Activated T-helper 17 cell treated with anti-CD3 and anti-CD28 coated beads, Interleukin-2, amount 50 U/mL, for 72 hours (primary cell): ENCODE measurements around the gene CD68. TPM values are rescaled to one million over a fixed set of nuclear protein-coding genes. Genes with fewer than 3 reads are reported as not detected.

Experiments
- ATAC-seq: fragments of 150-1000 bp; cut with Tn5 transposase; replicated peaks from 2 replicates; pipeline ENCODE4 v1.10.0; 2021; ENCODE audit warnings: mild to moderate bottlenecking, moderate library complexity
- H3K27ac Mint-ChIP-seq: one replicate; pipeline ENCODE4 v1.8.0; 2022; ENCODE audit warnings: mixed read lengths
- H3K27me3 Mint-ChIP-seq: one replicate; pipeline ENCODE4 v1.8.0; 2022; ENCODE audit warnings: mixed read lengths
- H3K36me3 Mint-ChIP-seq: one replicate; pipeline ENCODE4 v1.8.0; 2022; ENCODE audit warnings: low read depth, mild to moderate bottlenecking, mixed read lengths
- H3K4me1 Mint-ChIP-seq: one replicate; pipeline ENCODE4 v1.8.0; 2022; ENCODE audit warnings: mixed read lengths
- H3K4me3 Mint-ChIP-seq: one replicate; pipeline ENCODE4 v1.8.0; 2022; ENCODE audit warnings: mild to moderate bottlenecking, mixed read lengths
- H3K9me3 Mint-ChIP-seq: one replicate; pipeline ENCODE4 v1.8.0; 2022; ENCODE audit warnings: mixed read lengths
- total RNA-seq, 2 donors: library from RNA; stranded (reverse); gene quantifications; one replicate each; pipeline ENCODE4 v1.2.3, GENCODE V29; 2022

The CD68 gene
- total RNA-seq, 2 donors from 2014 or later: 17.5 to 51.8 TPM

DNA sequence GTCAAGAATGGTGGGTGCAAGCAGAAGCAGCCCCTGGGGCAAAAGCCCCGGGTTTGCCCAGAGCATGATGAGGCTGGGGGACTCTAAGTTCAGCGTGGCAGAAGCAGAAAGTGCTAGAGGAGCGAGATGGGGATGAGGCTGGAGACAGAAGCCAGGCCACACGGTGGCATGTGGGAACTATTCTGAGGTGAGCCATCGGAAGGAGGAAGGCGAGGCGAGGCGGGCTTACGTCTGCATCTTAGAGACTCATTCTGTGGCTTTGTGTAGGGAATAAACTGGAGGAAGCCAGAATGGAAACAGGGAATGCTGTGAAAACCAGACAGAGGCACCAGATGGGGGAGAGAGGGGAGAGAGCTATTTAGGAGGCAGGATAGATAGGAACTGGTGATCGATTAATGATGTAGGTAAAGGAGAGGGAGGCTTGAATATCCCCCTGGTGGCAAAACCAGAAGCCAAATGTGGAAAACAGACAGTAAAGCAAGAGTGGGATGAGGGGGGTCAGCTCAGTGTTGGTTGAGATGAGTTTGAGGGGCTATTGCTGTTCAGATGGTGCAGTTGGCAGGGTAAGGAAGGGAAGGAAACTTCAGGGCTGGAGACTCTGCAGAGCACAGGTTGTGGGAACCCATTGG, 24.0 kb upstream of the CD68 start:
- Mint-ChIP-seq H3K27me3 (no peaks in the 10 kb centered on the region), H3K4me3 (no peak overlapping the region), H3K9me3 (no peaks in the 10 kb centered on the region), H3K27ac (peak overlapping the region; percentile 68), H3K4me1 (peaks cover 36% of the 10 kb centered on the region), H3K36me3 (peaks cover 18% of the 10 kb centered on the region)
- no peak for ATAC-seq

DNA sequence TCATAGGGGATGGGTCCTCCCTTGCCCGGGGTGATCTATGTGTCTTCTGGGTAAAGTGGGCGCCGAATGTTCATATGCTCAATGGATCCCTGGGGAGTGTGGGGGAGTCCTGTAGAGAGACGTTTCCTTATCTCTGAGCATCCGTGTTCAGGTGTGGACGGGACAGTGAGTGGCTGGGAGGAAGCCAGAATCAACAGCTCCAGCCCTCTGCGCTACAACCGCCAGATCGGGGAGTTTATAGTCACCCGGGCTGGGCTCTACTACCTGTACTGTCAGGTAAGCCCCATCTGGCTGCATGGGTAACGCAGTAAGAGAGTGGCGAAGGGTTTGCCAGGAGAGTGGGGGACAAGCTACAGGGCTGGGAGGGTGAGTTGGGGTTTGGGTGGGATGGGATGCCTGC, 22.8 kb upstream of the CD68 start:
- H3K27ac Mint-ChIP-seq: peak overlapping the region; percentile 32
- no peaks in the 10 kb centered on the region for H3K9me3 Mint-ChIP-seq
- H3K36me3 Mint-ChIP-seq: peaks cover 21% of the 10 kb centered on the region
- no peaks in the 10 kb centered on the region for H3K27me3 Mint-ChIP-seq
- peaks cover 35% of the 10 kb centered on the region for H3K4me1 Mint-ChIP-seq
- ATAC-seq: no peak
- no peak overlapping the region for H3K4me3 Mint-ChIP-seq

DNA sequence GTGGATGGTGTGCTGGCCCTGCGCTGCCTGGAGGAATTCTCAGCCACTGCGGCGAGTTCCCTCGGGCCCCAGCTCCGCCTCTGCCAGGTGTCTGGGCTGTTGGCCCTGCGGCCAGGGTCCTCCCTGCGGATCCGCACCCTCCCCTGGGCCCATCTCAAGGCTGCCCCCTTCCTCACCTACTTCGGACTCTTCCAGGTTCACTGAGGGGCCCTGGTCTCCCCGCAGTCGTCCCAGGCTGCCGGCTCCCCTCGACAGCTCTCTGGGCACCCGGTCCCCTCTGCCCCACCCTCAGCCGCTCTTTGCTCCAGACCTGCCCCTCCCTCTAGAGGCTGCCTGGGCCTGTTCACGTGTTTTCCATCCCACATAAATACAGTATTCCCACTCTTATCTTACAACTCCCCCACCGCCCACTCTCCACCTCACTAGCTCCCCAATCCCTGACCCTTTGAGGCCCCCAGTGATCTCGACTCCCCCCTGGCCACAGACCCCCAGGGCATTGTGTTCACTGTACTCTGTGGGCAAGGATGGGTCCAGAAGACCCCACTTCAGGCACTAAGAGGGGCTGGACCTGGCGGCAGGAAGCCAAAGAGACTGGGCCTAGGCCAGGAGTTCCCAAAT, 22.2 kb upstream of the CD68 start:
- H3K4me1 Mint-ChIP-seq: peaks cover 35% of the 10 kb centered on the region
- no peak overlapping the region for H3K4me3 Mint-ChIP-seq
- peaks cover 23% of the 10 kb centered on the region for H3K36me3 Mint-ChIP-seq
- no peaks in the 10 kb centered on the region for H3K27me3 Mint-ChIP-seq
- no peaks in the 10 kb centered on the region for H3K9me3 Mint-ChIP-seq
- H3K27ac Mint-ChIP-seq: no peak overlapping the region
- ATAC-seq: no peak

DNA sequence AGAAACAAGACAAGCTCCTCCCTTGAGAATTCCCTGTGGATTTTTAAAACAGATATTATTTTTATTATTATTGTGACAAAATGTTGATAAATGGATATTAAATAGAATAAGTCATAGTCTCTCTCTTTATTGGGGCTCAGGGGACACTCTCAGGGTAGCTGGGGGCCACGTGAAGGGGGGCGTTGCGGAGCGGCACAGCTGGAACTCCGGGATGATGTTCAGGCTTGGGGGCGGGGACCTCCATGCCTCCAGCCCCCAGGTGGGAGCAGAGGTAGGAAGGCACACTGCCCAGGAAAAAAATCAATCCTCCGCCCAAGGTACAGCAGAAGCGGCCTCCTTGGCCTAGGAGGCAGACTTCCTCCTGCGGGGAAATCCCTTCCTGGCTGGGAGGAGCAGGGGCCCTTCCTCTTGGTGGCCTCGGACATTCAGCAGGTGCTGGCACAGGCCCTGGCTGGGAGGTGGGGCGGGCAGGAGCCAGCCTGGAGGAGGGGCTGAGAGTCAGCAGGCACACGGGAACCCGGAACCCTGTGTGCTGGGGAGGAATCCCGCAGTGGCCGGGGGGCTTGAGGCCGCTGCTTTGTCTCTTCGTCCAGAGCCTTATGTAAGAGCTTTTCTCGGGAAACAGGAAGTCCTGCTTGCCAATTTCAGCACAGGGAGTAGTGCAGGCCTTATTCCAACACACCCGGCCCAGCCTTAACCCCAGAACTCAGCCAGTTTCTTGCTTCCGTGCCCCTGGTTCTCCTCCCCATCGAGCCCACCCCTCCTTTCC, 21.5 kb upstream of the CD68 start:
- H3K36me3 Mint-ChIP-seq: peaks cover 24% of the 10 kb centered on the region
- ATAC-seq: no peak
- peaks cover 35% of the 10 kb centered on the region for H3K4me1 Mint-ChIP-seq
- no peaks in the 10 kb centered on the region for H3K9me3 Mint-ChIP-seq
- H3K27me3 Mint-ChIP-seq: no peaks in the 10 kb centered on the region
- H3K4me3 Mint-ChIP-seq: no peak overlapping the region
- H3K27ac Mint-ChIP-seq: peak overlapping the region; percentile 61

DNA sequence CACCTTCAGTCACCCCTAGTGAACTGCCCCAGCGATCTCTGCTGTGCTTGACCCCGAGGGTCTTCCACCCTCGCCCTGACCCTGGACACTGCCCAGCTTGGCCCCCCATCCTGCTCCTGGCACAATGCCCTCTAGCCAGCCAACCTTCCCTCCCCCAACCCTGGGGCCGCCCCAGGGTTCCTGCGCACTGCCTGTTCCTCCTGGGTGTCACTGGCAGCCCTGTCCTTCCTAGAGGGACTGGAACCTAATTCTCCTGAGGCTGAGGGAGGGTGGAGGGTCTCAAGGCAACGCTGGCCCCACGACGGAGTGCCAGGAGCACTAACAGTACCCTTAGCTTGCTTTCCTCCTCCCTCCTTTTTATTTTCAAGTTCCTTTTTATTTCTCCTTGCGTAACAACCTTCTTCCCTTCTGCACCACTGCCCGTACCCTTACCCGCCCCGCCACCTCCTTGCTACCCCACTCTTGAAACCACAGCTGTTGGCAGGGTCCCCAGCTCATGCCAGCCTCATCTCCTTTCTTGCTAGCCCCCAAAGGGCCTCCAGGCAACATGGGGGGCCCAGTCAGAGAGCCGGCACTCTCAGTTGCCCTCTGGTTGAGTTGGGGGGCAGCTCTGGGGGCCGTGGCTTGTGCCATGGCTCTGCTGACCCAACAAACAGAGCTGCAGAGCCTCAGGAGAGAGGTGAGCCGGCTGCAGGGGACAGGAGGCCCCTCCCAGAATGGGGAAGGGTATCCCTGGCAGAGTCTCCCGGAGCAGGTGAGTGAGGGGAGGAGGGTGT, 20.7 kb upstream of the CD68 start, which contains the start of gene TNFSF13:
TNFSF13 (plus strand) TSS at position 207 of the 776 bp plus-strand sequence; CDS start at position 497, 290 bp downstream.
- ATAC-seq: no peak
- H3K27ac Mint-ChIP-seq: peak within 1 kb of the TSS; percentile 61
- no peak within 1 kb of the TSS for H3K4me3 Mint-ChIP-seq
- no peaks in the 10 kb centered on the region for H3K27me3 Mint-ChIP-seq
- H3K9me3 Mint-ChIP-seq: no peaks in the 10 kb centered on the region
- peaks cover 26% of the 10 kb centered on the region for H3K36me3 Mint-ChIP-seq
- H3K4me1 Mint-ChIP-seq: peaks cover 29% of the 10 kb centered on the region

DNA sequence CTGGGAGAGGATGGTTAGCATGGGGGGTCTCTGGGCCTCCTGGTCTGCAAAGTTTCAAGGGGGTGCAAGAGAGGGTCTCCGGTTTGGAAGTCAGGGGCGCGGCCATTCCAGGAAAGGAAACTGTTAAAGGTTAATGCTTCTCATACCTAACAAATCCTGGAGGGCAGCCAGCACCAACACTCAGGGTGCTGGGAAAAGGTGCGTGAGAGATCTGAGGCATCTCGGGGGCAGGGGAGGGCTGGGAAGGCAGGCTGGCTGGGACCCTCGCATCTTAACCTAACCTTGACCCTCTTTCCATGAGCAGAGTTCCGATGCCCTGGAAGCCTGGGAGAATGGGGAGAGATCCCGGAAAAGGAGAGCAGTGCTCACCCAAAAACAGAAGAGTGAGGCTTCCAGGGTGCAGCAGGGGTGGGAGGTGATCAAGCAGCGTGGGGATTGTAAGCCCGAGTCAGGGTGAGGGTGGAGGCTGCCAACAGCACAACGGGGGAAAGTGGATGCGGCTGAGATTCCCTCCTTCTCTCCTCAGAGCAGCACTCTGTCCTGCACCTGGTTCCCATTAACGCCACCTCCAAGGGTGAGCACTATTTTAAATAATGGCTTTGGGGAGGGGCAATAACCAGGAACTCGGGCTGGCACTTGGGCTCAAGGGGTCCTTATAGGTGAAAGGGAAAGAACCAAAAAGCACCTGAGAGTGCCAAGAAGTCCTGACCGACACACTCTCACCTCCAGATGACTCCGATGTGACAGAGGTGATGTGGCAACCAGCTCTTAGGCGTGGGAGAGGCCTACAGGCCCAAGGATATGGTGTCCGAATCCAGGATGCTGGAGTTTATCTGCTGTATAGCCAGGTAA, 19.9 kb upstream of the CD68 start:
- Mint-ChIP-seq H3K4me1 (peaks cover 29% of the 10 kb centered on the region), H3K4me3 (peak overlapping the region; percentile 91), H3K36me3 (peaks cover 35% of the 10 kb centered on the region), H3K27ac (peak overlapping the region; percentile 86), H3K27me3 (no peaks in the 10 kb centered on the region), H3K9me3 (no peaks in the 10 kb centered on the region)
- no peak for ATAC-seq

DNA sequence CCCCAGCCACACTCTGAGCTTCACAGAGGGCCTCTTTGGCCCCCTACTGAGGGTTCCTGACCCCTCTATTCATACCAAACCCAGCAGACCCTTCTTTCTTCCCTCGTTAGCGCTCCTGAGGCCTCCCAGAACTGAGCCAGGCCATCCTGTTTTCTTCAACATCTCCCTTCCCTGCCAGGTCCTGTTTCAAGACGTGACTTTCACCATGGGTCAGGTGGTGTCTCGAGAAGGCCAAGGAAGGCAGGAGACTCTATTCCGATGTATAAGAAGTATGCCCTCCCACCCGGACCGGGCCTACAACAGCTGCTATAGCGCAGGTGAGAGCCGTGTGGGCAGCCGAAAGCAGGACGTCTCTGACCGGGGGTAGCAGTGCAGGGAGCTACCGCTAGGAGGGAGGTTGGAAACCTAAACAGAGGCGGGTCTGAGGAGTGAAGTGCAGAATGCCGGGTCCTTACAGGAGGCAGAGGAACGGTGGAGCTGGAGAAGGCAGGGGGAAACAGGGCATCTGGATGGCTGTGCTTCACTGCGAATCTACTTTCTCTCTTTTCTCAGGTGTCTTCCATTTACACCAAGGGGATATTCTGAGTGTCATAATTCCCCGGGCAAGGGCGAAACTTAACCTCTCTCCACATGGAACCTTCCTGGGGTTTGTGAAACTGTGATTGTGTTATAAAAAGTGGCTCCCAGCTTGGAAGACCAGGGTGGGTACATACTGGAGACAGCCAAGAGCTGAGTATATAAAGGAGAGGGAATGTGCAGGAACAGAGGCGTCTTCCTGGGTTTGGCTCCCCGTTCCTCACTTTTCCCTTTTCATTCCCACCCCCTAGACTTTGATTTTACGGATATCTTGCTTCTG, 19.0 kb upstream of the CD68 start:
- peak; percentile 45 for ATAC-seq
- peaks cover 43% of the 10 kb centered on the region for H3K36me3 Mint-ChIP-seq
- peak overlapping the region; percentile 91 for H3K4me3 Mint-ChIP-seq
- peaks cover 24% of the 10 kb centered on the region for H3K4me1 Mint-ChIP-seq
- H3K9me3 Mint-ChIP-seq: no peaks in the 10 kb centered on the region
- H3K27me3 Mint-ChIP-seq: no peaks in the 10 kb centered on the region
- peak overlapping the region; percentile 86 for H3K27ac Mint-ChIP-seq

DNA sequence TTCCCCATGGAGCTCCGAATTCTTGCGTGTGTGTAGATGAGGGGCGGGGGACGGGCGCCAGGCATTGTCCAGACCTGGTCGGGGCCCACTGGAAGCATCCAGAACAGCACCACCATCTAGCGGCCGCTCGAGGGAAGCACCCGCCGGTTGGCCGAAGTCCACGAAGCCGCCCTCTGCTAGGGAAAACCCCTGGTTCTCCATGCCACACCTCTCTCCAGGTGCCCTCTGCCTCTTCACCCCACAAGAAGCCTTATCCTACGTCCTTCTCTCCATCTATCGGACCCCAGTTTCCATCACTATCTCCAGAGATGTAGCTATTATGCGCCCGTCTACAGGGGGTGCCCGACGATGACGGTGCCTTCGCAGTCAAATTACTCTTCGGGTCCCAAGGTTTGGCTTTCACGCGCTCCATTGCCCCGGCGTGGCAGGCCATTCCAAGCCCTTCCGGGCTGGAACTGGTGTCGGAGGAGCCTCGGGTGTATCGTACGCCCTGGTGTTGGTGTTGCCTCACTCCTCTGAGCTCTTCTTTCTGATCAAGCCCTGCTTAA, 18.3 kb upstream of the CD68 start:
- peaks cover 50% of the 10 kb centered on the region for H3K36me3 Mint-ChIP-seq
- peak overlapping the region; percentile 91 for H3K4me3 Mint-ChIP-seq
- no peaks in the 10 kb centered on the region for H3K9me3 Mint-ChIP-seq
- H3K27me3 Mint-ChIP-seq: no peaks in the 10 kb centered on the region
- H3K27ac Mint-ChIP-seq: peak overlapping the region; percentile 86
- H3K4me1 Mint-ChIP-seq: peaks cover 20% of the 10 kb centered on the region
- ATAC-seq: peak; percentile 84

DNA sequence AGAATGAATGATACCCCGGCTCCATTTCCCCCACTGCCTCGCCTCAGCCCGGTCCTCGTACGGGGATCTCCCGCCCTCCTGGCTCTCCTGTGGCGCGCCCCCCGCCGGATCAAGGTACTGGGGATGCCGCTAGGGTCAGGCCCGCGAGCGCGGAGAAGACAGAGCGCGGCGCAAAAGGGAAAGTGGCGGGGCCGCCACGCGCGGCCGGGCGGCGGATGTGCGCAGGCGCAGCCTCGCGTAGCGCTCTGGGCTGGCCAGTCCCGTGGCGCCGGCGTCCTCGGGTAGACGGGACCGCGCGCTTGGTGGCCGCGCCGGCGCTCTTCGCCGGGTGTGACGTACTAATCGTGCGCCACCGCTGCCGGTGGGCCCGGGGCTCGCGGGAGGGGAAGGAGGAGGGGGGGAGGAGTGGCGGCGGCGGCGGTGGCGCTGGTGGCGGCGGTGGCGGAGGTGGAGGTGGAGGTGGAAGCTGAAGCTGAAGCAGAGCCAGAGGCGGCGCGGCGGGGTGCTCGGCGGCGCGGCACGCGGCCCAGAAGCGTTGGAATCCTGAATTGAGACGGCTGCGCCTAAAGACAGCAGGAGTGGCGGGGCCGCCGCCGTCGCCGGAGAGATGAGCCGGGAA, 17.7 kb upstream of the CD68 start, which contains the start of gene SENP3:
SENP3 (plus strand) TSS at position 331 of the 619 bp plus-strand sequence. CDS start 1,158 bp downstream, outside the sequence.
- Mint-ChIP-seq H3K27ac (peak within 1 kb of the TSS; percentile 93), H3K36me3 (peaks cover 56% of the 10 kb centered on the region), H3K9me3 (no peaks in the 10 kb centered on the region), H3K27me3 (no peaks in the 10 kb centered on the region), H3K4me1 (peaks cover 20% of the 10 kb centered on the region), H3K4me3 (peak within 1 kb of the TSS; percentile 91)
- peak; percentile 90 for ATAC-seq

DNA sequence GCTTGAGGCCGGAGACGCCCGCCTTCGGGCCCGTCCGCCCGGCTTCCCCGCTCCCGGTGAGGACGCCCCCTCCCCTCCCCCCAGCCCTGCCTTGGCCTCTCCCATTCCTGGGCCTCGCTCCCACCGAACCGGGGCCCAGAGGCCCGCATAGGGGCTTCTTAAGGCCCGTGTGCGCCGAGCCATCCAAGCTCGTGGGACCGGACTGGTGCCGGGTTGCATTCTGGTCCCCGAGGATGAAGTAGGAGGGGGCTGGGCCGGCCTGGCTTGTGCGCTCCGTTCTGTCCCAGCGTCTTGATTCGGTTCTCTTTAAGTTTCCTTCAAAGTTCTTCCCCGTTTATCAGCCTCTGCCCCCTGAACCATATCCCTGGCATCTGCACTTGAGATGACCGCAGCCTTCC, 17.2 kb upstream of the CD68 start:
- Mint-ChIP-seq H3K4me1 (peaks cover 20% of the 10 kb centered on the region), H3K27me3 (no peaks in the 10 kb centered on the region), H3K9me3 (no peaks in the 10 kb centered on the region), H3K36me3 (peaks cover 61% of the 10 kb centered on the region), H3K27ac (peak overlapping the region; percentile 93), H3K4me3 (peak overlapping the region; percentile 91)
- no peak for ATAC-seq

DNA sequence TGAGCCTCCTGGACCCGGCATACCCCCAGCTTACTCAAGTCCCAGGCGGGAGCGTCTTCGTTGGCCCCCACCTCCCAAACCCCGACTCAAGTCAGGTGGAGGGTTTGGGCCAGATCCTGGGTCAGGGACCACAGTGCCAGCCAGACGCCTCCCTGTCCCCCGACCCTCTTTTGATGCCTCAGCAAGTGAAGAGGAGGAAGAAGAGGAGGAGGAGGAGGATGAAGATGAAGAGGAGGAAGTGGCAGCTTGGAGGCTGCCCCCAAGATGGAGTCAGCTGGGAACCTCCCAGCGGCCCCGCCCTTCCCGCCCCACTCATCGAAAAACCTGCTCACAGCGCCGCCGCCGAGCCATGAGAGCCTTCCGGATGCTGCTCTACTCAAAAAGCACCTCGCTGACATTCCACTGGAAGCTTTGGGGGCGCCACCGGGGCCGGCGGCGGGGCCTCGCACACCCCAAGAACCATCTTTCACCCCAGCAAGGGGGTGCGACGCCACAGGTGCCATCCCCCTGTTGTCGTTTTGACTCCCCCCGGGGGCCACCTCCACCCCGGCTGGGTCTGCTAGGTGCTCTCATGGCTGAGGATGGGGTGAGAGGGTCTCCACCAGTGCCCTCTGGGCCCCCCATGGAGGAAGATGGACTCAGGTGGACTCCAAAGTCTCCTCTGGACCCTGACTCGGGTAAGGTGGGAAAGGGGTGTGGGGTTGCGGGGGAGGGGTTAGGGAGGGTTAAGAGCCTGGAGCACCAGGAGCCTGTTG, 16.1 kb upstream of the CD68 start:
- no peak for ATAC-seq
- Mint-ChIP-seq H3K9me3 (no peaks in the 10 kb centered on the region), H3K36me3 (peaks cover 71% of the 10 kb centered on the region), H3K27me3 (no peaks in the 10 kb centered on the region), H3K4me1 (peaks cover 20% of the 10 kb centered on the region), H3K4me3 (peak overlapping the region; percentile 91), H3K27ac (peak overlapping the region; percentile 93)

DNA sequence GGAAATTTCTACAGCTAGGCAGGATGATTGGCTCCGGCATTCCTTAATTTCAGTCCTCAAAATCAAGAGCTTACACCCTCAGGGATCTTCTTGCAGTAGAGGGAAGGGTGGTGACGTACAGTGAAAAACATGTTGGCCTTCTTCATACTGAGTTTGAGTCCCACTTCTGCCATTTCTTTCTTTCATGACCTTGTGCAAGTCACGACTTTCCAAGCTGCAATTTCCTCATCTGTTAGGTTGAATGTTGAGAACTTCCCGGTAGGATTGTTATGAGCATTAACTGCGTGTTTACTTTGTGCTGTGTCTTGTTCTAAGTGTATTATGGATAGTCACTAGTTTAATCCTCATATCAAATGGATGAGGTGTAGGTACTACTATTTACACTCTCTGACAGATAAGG, 9.9 kb upstream of the CD68 start:
- no peak overlapping the region for H3K4me3 Mint-ChIP-seq
- H3K27ac Mint-ChIP-seq: peak overlapping the region; percentile 97
- H3K4me1 Mint-ChIP-seq: peaks cover 8% of the 10 kb centered on the region
- ATAC-seq: no peak
- no peaks in the 10 kb centered on the region for H3K27me3 Mint-ChIP-seq
- no peaks in the 10 kb centered on the region for H3K9me3 Mint-ChIP-seq
- peaks cover 99% of the 10 kb centered on the region for H3K36me3 Mint-ChIP-seq
